ENCODE results near the gene UBA3.

DNA sequence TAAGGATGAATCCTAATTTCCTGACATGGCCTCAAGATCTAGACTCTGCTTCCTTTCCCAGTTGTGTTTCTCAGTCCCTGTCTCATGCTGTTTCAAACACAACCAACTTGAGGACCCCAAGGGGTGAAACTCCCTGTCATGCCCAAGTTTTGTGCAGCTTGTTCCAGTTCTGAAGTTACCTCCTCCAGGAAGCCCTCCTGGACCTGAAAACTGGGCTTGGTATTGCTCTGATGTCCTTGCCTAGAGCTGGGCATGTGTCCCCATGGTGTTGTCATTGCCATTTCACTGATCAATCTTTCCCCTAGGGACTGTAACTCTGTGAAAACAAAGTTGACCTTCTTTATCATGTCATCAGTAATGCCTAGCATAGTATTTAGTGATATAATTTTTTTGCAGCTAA is 48.3 kb upstream of the UBA3 start:
- TF ChIP-seq, protein P1, sequence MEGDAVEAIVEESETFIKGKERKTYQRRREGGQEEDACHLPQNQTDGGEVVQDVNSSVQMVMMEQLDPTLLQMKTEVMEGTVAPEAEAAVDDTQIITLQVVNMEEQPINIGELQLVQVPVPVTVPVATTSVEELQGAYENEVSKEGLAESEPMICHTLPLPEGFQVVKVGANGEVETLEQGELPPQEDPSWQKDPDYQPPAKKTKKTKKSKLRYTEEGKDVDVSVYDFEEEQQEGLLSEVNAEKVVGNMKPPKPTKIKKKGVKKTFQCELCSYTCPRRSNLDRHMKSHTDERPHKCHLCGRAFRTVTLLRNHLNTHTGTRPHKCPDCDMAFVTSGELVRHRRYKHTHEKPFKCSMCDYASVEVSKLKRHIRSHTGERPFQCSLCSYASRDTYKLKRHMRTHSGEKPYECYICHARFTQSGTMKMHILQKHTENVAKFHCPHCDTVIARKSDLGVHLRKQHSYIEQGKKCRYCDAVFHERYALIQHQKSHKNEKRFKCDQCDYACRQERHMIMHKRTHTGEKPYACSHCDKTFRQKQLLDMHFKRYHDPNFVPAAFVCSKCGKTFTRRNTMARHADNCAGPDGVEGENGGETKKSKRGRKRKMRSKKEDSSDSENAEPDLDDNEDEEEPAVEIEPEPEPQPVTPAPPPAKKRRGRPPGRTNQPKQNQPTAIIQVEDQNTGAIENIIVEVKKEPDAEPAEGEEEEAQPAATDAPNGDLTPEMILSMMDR (IDR thresholded peaks at IDR 0.05; ENCODE audit: low read length), result no peak
- TF ChIP-seq EZH2 (optimal IDR thresholded peaks at IDR 0.05; ENCODE audit: low read depth, low read length), result no peak
